B cell (primary cell): ENCODE data around the gene SLC30A9.

Experiments used
- CTCF ChIP-seq: fragments of 200-600 bp; IDR thresholded peaks from one replicate; pipeline ENCODE4 v1.8.0; 2022; ENCODE audit warnings: antibody characterized with exemption, mild to moderate bottlenecking
- EZH2 ChIP-seq: IDR thresholded peaks from 2 replicates; pipeline ENCODE4 v1.6.1; 2012; ENCODE audit warnings: borderline replicate concordance, low read depth, mild to moderate bottlenecking, moderate library complexity, low read length; ENCODE audit not compliant: insufficient read depth, poor library complexity, severe bottlenecking

- TF ChIP-seq CTCF (no peak), EZH2 (no peak)
Observed at GRCh38 chr4:41985151-41985550, 5.2 kb upstream of the SLC30A9 start.
